MCF 10A (cell line): Measurements from ENCODE around the gene CD151. TPM values are rescaled to one million over a fixed set of nuclear protein-coding genes. Genes with fewer than 3 reads are reported as not detected.

Experiments
- BruUV-seq: library from RNA; stranded (reverse); fragments of 400-500 nt; replicated peaks from 2 replicates; lab custom pipeline; 2021; lab: Mats Ljungman, UMichigan
- CTCF ChIA-PET: fragments of 300-600 bp; sonication (Branson Sonifier 250); formaldehyde crosslinking; extraction: SDS; loops from one replicate; lab custom pipeline; 2021; ENCODE audit warnings: antibody characterized with exemption, inconsistent platforms; lab: Yijun Ruan, JAX
- POLR2A ChIA-PET: fragments of 300-600, 350-650 bp; sonication (Branson Sonifier 250); formaldehyde crosslinking; extraction: SDS; loops from one replicate; lab custom pipeline; 2020; ENCODE audit warnings: antibody characterized with exemption, inconsistent platforms; lab: Yijun Ruan, JAX
- DNase-seq: peaks from one replicate; pipeline ENCODE4 v3.0.0-alpha.2; 2018; ENCODE audit not compliant: unreplicated experiment
- H3K27ac Mint-ChIP-seq: one replicate; pipeline ENCODE4 v1.8.0; 2022; ENCODE audit warnings: mild to moderate bottlenecking, low read depth, mixed read lengths; ENCODE audit not compliant: unreplicated experiment
- H3K27me3 Mint-ChIP-seq: one replicate; pipeline ENCODE4 v1.8.0; 2022; ENCODE audit warnings: mixed read lengths; ENCODE audit not compliant: insufficient read depth, unreplicated experiment
- H3K36me3 Mint-ChIP-seq: one replicate; pipeline ENCODE4 v1.8.0; 2022; ENCODE audit warnings: mild to moderate bottlenecking, moderate library complexity, mixed read lengths; ENCODE audit not compliant: insufficient read depth, unreplicated experiment
- H3K4me1 Mint-ChIP-seq: one replicate; pipeline ENCODE4 v1.8.0; 2022; ENCODE audit warnings: mixed read lengths; ENCODE audit not compliant: insufficient read depth, unreplicated experiment
- H3K4me3 Mint-ChIP-seq: one replicate; pipeline ENCODE4 v1.8.0; 2022; ENCODE audit warnings: mild to moderate bottlenecking, moderate library complexity, mixed read lengths; ENCODE audit not compliant: unreplicated experiment
- H3K9me3 Mint-ChIP-seq: one replicate; pipeline ENCODE4 v1.8.0; 2022; ENCODE audit warnings: mixed read lengths; ENCODE audit not compliant: unreplicated experiment
- CTCF ChIP-seq: fragments of 200-600 bp; IDR thresholded peaks from one replicate; pipeline ENCODE4 v1.8.0; 2022; ENCODE audit warnings: antibody characterized with exemption, mild to moderate bottlenecking; ENCODE audit not compliant: unreplicated experiment
- intact Hi-C: fragments of 100-400 bp; cut with micrococcal nuclease; formaldehyde crosslinking; loops from 2 replicates; pipeline ENCODE4 v1.14.1; 2022
- total RNA-seq: library from RNA; stranded (reverse); gene quantifications from 2 replicates; pipeline ENCODE4 v1.2.3, GENCODE V29; 2022

Gene CD151
- total RNA-seq, 1 experiment from 2014 or later, result 412 TPM

- no peak for TF ChIP-seq CTCF
- no TSS peak for BruUV-seq
- ChIA-PET POLR2A (interaction anchor here (0.6 to 7.2 kb wide), 11 partner anchors 8 to 467 kb away, joined by 3 to 141 read pairs (median 8); partner anchors contain the start of genes CD151, CHID1, PNPLA2 and RPLP2), CTCF (no interaction called here)
- intact Hi-C loops, result loop anchor here (5.0 kb wide), 1 partner anchor 35 kb away; the partner anchor contains the start of genes PIDD1 and RPLP2
- peaks cover 31% of the 10 kb centered on the region for H3K4me1 Mint-ChIP-seq
- no peaks in the 10 kb centered on the region for H3K27me3 Mint-ChIP-seq
- H3K36me3 Mint-ChIP-seq, result peaks cover 57% of the 10 kb centered on the region
- peak within 1 kb of the TSS; percentile 90 for H3K27ac Mint-ChIP-seq
- H3K9me3 Mint-ChIP-seq, result no peaks in the 10 kb centered on the region
- DNase-seq, result peak; percentile 87
- peak within 1 kb of the TSS; percentile 87 for H3K4me3 Mint-ChIP-seq
Measured at GRCh38 chr11:842370-843002, 9.7 kb downstream of the CD151 start, which contains the start of the genes POLR2L and TSPAN4. Gene POLR2L, minus strand, starts transcription at chr11:842529. Its CDS starts 21 bp downstream, at chr11:842508. Gene TSPAN4, plus strand, starts transcription at chr11:842852. Its CDS starts 7,453 bp downstream, at chr11:850305.

GRCh38 chr11:843086-843734 is 10.5 kb downstream of the CD151 start:
- CTCF ChIA-PET, result interaction anchor here (0.6 kb wide), 1 partner anchor 37 kb away, joined by 4 read pairs; no protein-coding TSS in a partner anchor

GRCh38 chr11:843818-844692 is 11.3 kb downstream of the CD151 start:
- CTCF ChIA-PET, result interaction anchor here (0.6 kb wide), 2 partner anchors 10 to 339 kb away, joined by 3 to 4 read pairs; no protein-coding TSS in a partner anchor
- peak; percentile 92 for DNase-seq
- Mint-ChIP-seq H3K4me3 (peak overlapping the region; percentile 87), H3K36me3 (peaks cover 49% of the 10 kb centered on the region), H3K4me1 (peaks cover 25% of the 10 kb centered on the region), H3K27me3 (no peaks in the 10 kb centered on the region), H3K9me3 (no peaks in the 10 kb centered on the region), H3K27ac (peak overlapping the region; percentile 90)
- no TSS peak for BruUV-seq
- intact Hi-C loops, result loop anchor here (2.0 to 5.0 kb wide), 2 partner anchors 37 to 207 kb away; partner anchors contain the start of genes PIDD1 and RPLP2
- TF ChIP-seq CTCF, result no peak
- POLR2A ChIA-PET, result interaction anchor here (0.5 to 7.2 kb wide), 18 partner anchors 10 to 465 kb away, joined by 3 to 141 read pairs (median 5); partner anchors contain the start of genes CD151, CHID1, PIDD1 and PNPLA2

More at GRCh38 chr11:843086-843734, 10.5 kb downstream of the CD151 start:
- Mint-ChIP-seq H3K27me3 (no peaks in the 10 kb centered on the region), H3K4me3 (peak overlapping the region; percentile 87), H3K4me1 (peaks cover 31% of the 10 kb centered on the region), H3K9me3 (no peaks in the 10 kb centered on the region), H3K36me3 (peaks cover 54% of the 10 kb centered on the region), H3K27ac (peak overlapping the region; percentile 90)
- no peak for TF ChIP-seq CTCF
- peak; percentile 30 for DNase-seq
- POLR2A ChIA-PET, result interaction anchor here (0.6 to 7.2 kb wide), 15 partner anchors 9 to 996 kb away, joined by 3 to 141 read pairs (median 5); partner anchors contain the start of genes CD151, CHID1, PNPLA2 and RPLP2
- no TSS peak for BruUV-seq
- intact Hi-C loops, result loop anchor here (5.0 kb wide), 1 partner anchor 36 kb away; the partner anchor contains the start of genes PIDD1 and RPLP2
